NK-92 (cell line): Measurements from ENCODE around the gene TSPYL2.

ENCODE experiments used
- DNase-seq: peaks from one replicate; lab custom pipeline; 2025; ENCODE audit not compliant: unreplicated experiment; lab: John Stamatoyannopoulos, UW

Gene TSPYL2

DNA sequence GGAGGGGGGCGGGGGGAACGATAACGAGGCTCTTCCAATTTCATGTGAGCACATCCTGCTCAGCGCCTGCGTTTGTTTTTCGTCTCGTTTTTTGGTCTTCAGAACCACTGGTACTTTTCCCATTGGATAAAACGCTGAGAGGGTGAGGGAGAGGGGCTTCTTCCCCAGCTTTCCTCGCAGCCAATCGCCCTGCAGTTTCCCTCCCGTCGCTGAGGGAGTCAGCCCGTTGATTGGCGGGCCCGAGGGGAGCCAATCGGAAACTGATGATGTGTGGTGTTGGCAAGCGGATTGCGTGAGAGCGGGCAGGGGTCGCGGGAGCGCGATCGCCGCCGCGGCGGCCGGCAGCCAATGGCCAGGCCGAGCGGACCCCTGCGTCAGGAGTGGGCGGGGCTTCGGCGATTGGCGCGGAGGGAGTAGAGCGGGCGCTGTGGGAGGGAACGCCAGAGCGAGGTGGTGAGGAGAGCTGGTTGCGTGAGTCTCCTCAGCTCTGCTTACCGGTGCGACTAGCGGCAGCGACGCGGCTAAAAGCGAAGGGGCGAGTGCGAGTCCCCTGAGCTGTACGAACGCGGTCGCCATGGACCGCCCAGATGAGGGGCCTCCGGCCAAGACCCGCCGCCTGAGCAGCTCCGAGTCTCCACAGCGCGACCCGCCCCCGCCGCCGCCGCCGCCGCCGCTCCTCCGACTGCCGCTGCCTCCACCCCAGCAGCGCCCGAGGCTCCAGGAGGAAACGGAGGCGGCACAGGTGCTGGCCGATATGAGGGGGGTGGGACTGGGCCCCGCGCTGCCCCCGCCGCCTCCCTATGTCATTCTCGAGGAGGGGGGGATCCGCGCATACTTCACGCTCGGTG, at the start of gene TSPYL2:
TSPYL2 (plus strand) TSS at position 443 of the 848 bp plus-strand sequence; CDS start at position 575, 132 bp downstream.
- peak; percentile 59 for DNase-seq

DNA sequence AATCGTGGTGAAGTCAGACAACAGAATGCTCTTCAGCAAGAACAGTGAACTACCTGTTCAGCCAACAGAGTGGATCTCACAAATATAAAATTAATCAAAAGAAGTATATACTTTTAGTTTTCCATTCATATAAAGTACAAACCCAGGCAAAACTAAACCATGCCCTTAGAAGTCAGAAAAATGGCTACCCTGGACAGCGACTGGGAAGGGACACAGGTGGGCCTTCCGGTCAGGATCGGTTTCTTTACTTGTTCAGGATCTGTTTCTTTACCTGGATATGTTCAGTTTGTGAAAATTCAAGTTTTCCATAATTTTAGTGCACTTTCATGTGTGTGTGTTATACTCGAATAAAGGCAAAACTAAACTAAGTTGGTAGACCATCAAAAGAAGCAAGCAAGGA, 46.0 kb upstream of the TSPYL2 start:
- no peak for DNase-seq

DNA sequence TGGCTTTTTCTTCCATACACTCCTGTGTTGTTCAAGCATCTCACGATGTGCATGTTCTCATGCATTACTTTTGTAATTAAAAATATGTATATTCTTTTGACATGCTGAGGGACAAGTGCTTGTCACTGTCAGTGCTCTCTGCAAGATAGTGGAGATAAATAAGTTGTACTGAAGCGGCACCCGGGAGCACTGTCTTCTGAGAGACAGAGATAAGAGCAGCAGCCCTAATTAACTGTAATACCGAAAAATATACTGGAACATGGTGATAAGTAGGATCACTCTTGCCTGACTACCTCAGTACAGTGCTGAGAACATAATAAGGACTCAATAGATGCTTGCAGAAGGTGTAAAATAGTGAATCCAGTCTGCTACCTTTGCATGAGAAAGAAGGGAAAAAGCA, 42.9 kb upstream of the TSPYL2 start:
- DNase-seq: no peak

DNA sequence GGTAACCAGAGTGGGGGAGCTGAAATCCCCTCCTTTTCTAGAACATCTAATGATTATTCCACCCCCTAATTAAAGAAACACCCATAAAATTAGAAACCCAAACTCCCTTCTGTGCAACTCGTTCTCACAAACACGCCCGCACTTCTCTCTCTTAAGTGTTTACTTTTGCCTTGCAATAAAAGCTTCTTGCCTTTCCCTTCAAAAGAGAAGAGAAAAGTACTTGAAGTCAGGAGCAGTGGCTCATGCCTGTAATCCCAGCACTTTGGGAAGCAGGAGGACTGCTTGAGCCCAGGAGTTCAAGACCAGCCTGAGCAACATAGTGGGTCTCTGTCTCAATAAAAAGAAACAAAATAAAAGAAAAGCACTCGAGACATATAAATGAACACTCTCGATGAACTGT, 37.2 kb upstream of the TSPYL2 start:
- no peak for DNase-seq

DNA sequence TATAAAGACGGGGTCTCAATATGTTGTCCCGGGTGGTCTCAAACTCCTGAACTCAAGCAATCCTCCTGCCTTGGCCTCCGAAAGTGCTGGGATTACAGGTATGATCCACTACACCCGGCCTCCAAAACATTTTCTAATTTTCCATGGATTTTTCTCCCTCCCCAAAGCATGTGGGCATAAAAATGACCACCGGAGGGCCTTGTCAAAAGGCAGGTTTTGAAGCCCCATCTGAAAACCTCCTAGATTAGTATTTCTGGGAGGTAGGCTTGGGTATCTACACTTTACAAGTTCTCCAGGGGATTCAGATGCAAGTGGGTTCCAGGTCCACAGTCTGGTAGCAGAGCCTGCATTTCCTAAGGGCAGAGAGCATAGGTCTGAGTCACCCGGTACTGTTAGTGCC, 34.9 kb upstream of the TSPYL2 start:
- DNase-seq: no peak

DNA sequence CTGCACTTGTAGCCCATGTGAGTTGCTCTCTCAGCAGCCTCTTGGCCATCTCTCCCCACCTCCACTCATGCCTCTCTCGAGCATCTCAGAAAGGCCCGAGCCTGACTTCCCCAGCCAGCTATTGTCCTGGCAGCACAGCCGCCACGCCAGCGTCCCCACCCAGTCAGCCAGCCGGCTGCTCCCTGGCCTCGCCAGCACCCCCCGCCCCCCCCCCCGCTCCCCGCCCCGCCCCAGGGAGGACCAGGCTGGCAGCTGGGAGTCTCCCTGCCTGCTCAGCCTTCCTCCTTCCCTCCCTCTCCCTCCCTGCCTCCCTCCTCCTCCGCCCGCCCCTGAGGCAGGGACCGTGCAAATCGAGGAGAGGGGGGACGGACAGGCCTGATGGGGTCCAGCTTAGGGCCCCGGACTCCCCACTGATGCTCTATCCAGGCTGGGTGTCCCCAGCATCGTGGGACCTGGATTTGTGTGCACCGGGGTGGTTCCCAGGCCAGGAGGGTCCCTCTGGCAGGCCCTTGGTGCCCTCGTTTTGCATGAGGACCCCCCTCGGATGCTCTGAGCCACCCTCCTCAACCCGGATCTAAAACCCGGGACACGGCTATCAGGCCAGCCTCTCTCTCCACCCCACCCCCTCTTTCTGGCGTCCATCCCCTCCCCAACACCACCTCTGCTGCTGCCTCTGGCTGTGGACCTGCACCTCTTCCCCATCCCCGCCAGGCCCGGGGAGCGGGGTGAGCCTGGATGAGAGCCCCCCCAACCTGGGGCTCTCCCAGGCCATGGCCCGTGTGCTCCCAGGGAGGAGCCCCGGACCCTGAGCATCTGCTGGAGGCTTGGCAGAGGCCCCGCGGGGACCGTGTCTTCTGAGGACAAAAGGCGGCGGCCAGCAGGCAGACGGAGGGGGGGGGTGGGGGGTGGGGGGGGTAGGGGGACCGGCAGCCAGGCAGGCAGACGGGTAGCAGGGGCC, 33.7 kb upstream of the TSPYL2 start, which contains the start of gene GPR173:
GPR173 (plus strand) TSS at position 621 of the 958 bp plus-strand sequence. CDS start 27,833 bp downstream, outside the sequence.
- DNase-seq: no peak

DNA sequence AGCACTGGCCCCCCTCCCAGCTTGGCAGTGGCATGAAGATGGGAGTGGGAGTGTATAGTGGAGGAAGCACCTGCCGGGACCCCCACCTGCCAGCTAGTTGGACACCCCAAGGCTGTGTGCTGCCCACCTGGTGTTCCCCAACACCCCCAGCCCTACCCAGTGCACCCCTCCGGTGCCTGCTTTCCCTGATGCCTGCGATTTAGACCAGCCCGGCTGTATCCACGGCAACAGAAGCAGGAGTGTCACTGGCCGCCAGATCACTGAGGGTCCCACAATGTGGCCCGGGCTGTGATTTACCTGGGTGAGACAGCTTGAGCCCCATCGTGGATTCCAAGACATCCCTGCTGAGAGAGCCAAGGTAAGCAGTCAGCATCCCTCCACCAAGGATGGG, 33.0 kb upstream of the TSPYL2 start:
- no peak for DNase-seq

DNA sequence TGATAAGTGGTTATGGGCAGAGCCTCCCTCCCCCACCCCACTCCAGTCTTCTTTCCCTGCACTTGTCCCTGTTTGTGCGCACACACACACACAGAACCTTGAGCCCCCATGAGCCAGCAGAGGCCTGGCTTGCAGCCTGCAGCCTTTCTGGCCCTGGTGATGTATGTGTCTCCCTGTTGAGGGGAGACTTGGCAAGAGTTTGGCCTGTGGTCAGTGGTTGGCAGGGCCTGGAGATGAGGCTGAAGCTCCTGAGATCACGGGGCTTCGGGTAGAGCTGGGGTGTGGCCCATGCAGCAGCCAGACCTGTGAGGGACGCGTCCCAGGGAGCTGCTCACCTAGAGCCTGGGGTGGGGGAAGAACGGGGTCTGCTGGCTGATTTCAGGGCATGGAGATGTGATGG, 31.3 kb upstream of the TSPYL2 start:
- DNase-seq: no peak

DNA sequence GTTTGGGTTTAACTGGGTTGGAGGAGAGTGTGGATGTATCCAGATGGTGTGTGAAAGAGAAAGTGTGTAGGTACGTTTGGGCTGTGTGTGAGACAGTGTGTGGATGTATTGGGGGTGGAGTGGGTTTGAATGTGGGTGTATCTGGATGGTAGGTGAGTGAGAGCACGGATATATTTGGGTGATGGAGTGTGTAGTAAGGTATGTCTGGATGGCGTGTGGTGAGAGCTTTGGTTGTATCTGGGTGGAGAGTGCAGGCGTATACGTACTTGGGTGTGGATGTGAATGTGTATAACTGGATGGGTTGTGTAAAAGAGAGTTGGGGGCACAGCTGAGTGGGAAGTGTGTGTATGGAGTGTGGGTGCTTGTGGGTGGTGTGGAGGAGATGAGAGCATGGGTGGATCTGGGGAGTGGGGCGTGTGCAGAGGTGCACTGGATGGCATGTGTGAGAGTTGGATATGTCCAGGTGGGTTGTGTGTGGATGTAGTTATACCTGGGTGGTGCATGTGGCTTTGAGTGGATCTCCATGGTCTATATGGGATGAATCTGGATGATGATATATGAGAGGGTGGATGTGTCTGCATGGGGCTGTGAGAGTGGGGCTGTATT, 26.8 kb upstream of the TSPYL2 start:
- no peak for DNase-seq

DNA sequence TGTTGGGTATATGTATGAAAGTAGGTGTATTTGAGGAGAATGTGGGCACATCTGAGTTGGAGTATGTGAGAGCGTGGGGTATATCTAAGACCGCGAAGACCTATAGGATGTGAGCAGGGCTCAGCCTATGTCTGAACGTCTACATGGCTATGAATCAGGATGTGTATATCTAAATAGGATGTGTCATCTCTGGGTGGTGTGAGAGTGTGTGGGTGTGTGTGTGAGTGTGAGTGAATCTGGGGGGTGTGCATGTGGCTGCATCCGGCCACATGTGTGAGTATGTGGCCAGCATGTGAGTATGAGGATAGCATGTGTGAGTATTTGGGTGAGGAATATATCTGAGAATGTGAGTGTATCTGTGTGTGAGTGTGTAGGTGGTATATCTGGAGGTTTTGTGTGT, 25.9 kb upstream of the TSPYL2 start:
- DNase-seq: no peak

DNA sequence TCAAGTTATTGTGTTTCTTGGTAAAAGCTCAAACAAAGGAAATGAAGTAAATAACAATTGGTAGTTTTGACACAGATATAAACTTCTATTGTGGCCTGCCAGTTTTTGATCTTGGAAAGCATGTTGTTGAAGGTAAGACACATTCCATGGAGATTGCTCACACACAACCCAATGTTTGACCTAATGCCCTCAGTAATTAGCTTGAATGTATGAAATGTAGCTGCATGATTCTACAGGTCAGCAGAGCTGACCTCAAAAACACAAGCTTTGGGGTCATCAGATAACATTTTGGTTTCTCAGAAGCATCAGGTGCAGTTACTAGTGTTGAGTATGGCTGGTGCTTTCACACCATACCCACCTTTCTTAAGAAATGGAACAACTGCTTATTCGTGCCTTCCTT, 17.1 kb upstream of the TSPYL2 start:
- no peak for DNase-seq

DNA sequence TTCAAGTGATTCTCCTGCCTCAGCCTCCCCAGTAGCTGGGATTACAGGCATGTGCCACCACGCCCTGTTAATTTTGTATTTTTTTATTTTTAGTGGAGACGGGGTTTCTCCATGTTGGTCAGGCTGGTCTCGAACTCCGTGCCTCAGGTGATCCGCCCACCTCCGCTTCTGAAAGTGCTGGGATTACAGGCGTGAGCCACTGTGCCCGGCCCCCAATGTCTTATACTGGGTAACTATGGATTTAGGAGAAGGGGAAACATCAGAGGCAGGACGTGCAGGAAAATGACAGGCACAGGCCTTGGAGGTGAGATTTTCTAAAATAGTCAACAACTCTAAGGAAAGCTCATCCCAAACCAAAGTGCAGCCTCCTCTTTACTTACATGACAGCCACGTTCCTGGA, 11.1 kb upstream of the TSPYL2 start:
- no peak for DNase-seq

DNA sequence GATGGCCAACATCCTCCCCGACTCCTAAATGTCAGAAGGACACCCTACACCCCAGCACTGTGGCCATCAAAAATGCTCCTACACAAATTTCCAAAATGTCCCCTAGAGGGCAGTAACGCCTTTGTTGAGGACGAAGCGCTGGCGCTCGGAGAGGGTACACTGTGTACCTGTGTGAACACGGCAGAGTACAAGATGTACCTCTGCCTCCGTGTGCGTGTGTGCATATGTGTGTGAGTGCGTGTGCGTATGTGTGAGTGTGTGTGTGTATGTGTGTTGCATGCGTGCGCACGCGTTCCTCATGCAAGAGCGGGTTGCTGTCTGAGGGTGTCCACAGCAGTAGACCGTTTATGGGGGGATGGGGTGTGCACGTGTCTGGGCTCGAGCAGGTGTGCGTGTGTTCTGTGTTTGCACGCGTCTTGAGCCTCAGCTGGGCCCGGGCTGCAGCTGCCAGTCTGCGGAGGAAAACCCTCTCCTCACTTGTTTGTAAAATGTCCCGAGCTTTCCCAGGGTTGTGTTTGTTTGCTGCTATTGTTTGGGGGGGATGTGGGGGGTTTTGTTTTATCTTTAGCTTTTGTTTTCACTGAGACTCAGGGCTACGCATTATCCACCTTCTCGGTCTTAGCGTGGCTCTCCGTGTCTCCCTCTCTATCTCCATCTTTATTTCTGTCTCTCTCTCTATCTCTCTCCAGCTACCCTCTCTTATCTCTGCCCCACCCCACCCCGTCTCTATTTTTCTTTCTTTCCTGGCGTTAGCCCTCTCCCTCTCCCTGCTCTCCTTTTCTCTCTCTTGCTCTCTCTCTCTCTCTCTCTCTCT, 10.4 kb upstream of the TSPYL2 start:
- no peak for DNase-seq

DNA sequence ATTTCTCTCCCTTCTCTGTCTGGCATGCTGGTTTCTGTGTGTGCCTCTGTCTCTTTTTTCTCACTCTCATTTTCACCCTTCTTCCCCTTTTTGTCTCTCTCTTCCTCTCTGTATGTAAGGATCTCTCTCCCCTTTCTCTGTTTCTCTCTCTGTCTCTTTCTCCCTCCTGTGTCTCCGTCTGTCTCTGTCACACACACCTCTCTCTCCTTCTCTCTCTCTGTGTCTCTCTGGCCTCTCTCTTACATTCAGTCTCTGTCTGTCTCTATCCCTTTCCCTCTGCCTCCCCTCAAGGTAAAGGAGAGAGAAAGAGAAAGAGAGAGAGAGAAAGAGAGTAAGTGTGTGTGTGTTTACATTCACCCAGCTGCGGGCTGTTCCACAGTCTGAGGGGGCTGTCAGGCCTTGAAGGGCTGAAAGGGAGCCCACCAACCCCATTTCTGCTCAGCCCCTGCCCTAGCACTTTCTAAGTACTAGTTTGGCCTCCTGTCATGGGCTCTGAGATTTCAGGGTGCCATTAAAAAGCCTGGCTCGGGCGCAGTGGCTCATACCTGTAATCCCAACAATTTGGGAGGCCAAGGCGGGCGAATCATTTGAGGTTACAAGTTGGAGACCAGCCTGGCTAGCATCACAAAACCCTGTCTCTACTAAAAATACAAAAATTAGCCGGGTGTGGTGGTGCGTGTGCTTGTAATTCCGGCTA, 9.6 kb upstream of the TSPYL2 start:
- no peak for DNase-seq

DNA sequence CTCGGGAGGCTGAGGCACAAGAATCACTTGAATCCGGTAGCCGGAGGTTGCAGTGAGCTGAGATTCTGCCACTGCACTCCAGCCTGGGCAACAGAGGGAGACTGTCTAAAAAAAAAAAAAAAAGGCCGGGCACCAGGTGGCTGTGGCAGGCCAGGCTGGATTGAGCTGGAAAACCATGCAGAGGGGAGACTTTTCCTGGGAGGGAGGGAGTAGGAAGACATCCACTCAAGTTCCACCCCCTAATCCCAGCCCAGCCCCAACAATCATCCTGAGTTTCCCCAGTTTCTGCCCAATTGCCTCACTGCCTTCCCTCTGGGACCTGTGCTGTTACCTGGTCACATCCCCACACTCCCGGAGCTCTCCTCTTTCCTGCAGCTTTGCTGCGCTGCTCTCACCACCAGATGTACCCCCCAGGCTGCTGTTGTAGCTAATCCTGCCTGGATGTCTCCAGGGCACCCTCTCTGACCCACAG, 9.0 kb upstream of the TSPYL2 start:
- DNase-seq: no peak

DNA sequence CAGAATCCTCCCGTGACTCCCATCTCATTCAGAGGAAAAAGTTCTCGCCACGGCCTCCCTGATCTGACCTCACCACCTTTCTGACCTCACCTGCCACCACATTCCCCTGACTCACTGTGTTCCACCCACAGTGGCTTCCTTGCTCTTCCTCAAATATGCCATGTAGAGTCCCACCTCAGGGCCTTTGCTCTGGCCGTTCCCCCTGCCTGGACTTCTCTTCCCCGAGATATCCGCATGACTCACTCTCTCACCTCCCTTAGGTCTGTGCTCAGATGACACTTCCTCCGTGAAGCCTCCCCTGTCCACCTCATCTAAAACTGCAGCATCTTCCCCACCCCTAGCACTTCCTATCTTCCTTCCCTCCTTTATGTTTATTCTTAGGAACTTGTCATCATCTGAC, 7.2 kb upstream of the TSPYL2 start:
- no peak for DNase-seq

DNA sequence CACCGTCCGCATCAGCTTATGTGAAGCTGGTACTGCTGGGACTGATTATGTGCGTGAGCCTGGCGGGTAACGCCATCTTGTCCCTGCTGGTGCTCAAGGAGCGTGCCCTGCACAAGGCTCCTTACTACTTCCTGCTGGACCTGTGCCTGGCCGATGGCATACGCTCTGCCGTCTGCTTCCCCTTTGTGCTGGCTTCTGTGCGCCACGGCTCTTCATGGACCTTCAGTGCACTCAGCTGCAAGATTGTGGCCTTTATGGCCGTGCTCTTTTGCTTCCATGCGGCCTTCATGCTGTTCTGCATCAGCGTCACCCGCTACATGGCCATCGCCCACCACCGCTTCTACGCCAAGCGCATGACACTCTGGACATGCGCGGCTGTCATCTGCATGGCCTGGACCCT, 5.5 kb upstream of the TSPYL2 start:
- DNase-seq: no peak

DNA sequence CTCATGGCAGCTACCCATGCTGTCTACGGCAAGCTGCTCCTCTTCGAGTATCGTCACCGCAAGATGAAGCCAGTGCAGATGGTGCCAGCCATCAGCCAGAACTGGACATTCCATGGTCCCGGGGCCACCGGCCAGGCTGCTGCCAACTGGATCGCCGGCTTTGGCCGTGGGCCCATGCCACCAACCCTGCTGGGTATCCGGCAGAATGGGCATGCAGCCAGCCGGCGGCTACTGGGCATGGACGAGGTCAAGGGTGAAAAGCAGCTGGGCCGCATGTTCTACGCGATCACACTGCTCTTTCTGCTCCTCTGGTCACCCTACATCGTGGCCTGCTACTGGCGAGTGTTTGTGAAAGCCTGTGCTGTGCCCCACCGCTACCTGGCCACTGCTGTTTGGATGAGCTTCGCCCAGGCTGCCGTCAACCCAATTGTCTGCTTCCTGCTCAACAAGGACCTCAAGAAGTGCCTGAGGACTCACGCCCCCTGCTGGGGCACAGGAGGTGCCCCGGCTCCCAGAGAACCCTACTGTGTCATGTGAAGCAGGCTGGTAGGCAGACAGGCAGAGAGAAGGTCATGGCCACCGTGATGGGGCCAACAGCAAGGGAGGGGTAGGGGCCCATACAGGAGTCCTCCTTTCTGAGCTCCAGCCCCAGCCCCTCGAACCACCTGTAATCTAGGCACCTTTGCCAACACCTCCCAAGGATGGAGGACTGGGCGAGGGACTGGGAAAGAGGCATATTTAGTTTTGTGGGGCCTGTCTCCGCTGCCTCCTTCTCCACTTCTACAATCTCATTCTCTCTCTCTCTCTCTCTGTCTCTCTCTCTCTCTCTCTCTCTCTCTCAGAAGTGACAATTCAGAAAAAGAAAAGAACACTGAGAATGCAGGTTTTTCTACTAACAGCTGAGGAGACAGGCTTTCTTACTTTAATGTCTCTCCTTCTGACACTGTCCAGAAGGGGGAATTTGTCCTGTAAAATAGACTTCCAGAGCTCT, 4.7 kb upstream of the TSPYL2 start:
- DNase-seq: no peak

DNA sequence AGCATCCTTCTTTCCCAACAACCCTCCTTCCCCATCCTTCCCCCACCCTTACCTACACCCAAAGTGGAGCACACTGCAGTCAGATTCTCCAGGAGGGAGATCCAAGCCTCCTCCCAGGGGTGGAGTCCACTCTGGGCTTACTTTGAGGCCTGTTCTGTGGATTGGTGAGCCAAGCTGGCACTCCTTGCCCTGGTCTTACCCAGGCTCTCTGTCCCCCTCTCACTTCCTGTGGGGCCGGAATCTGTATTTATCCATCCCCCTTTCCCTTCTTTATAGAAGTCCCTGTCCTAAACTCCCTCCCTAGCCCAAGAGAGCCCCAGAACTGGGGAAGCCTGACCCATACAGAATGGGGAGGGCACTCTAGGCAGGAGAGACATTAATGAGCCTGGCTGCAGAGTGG, 3.2 kb upstream of the TSPYL2 start:
- DNase-seq: no peak
